ENCODE measurements around the gene TBC1D30. TPM values are rescaled to one million over a fixed set of nuclear protein-coding genes. Genes with fewer than 3 reads are reported as not detected.

Gene TBC1D30
- total RNA-seq, 2 donors from 2014 or later, result 1.7 to 1.9 TPM

GRCh38 chr12:64894827-64895475, 70.5 kb downstream of the TBC1D30 start:
- no peak overlapping the region for H3K4me3 ChIP-seq (ENCODE audit: low read length)
- TF ChIP-seq CTCF (conservative IDR thresholded peaks at IDR 0.05), result no peak

GRCh38 chr12:64895526-64895925, 71.1 kb downstream of the TBC1D30 start:
- WGBS, 2 experiments (ENCODE audit: insufficient coverage in 1 of 2, insufficient read length in 1 of 2), result 93 to 95% methylated on average over 5 of the region's 5 CpGs
- no peak overlapping the region for H3K4me3 ChIP-seq (ENCODE audit: low read length)
- H3K4me3 Mint-ChIP-seq, result no peak overlapping the region
- H3K27ac ChIP-seq (ENCODE audit: low read depth, low read length), result no peak overlapping the region
- no peak for DNase-seq
- no peak overlapping the region for H3K9ac ChIP-seq (ENCODE audit: extremely low read depth, low read length, poor library complexity, severe bottlenecking)
- H3K9me3 ChIP-seq (ENCODE audit: control insufficient read depth, low read length), result no peaks in the 10 kb centered on the region
- no peak overlapping the region for H3K27ac Mint-ChIP-seq
- no peaks in the 10 kb centered on the region for H3K4me1 ChIP-seq (ENCODE audit: control insufficient read depth, insufficient read depth, low read length)
- no peaks in the 10 kb centered on the region for H3K27me3 ChIP-seq (ENCODE audit: control insufficient read depth, insufficient read depth, low read length, poor library complexity, severe bottlenecking)
- H3K36me3 ChIP-seq (ENCODE audit: control insufficient read depth, insufficient read depth, low read length), result no peaks in the 10 kb centered on the region
- H3K36me3 Mint-ChIP-seq (ENCODE audit: low read depth), result no peaks in the 10 kb centered on the region
- no peaks in the 10 kb centered on the region for H3K27me3 Mint-ChIP-seq (ENCODE audit: insufficient read depth)
- peaks cover 4% of the 10 kb centered on the region for H3K4me1 Mint-ChIP-seq
- TF ChIP-seq CTCF (conservative IDR thresholded peaks at IDR 0.05), result no peak
- H3K9me3 Mint-ChIP-seq, result no peaks in the 10 kb centered on the region

More at GRCh38 chr12:64894827-64895475, 70.5 kb downstream of the TBC1D30 start:
- H3K9ac ChIP-seq (ENCODE audit: extremely low read depth, low read length, poor library complexity, severe bottlenecking), result no peak overlapping the region
- Mint-ChIP-seq H3K4me1 (peaks cover 10% of the 10 kb centered on the region), H3K36me3 (ENCODE audit: low read depth) (no peaks in the 10 kb centered on the region), H3K4me3 (no peak overlapping the region), H3K27me3 (ENCODE audit: insufficient read depth) (peaks cover 2% of the 10 kb centered on the region), H3K9me3 (no peaks in the 10 kb centered on the region), H3K27ac (no peak overlapping the region)
- no peaks in the 10 kb centered on the region for H3K9me3 ChIP-seq (ENCODE audit: control insufficient read depth, low read length)
- no peaks in the 10 kb centered on the region for H3K27me3 ChIP-seq (ENCODE audit: control insufficient read depth, insufficient read depth, low read length, poor library complexity, severe bottlenecking)
- H3K27ac ChIP-seq (ENCODE audit: low read depth, low read length), result no peak overlapping the region
- no peaks in the 10 kb centered on the region for H3K4me1 ChIP-seq (ENCODE audit: control insufficient read depth, insufficient read depth, low read length)
- WGBS, 2 experiments (ENCODE audit: insufficient coverage in 1 of 2, insufficient read length in 1 of 2), result 88% methylated on average over 1 of the region's 2 CpGs; no CpG with 5 or more reads in 1 of the 2 experiments
- H3K36me3 ChIP-seq (ENCODE audit: control insufficient read depth, insufficient read depth, low read length), result no peaks in the 10 kb centered on the region
- DNase-seq, result no peak

GRCh38 chr12:64900540-64900939, 76.1 kb downstream of the TBC1D30 start:
- H3K27ac Mint-ChIP-seq, result no peak overlapping the region
- TF ChIP-seq CTCF (conservative IDR thresholded peaks at IDR 0.05), result no peak
- WGBS, 2 experiments (ENCODE audit: insufficient coverage in 1 of 2, insufficient read length in 1 of 2), result 93 to 97% methylated on average over 2 to 4 of the region's 4 CpGs
- no peaks in the 10 kb centered on the region for H3K4me1 ChIP-seq (ENCODE audit: control insufficient read depth, insufficient read depth, low read length)
- H3K4me3 ChIP-seq (ENCODE audit: low read length), result no peak overlapping the region
- H3K36me3 Mint-ChIP-seq (ENCODE audit: low read depth), result no peaks in the 10 kb centered on the region
- H3K36me3 ChIP-seq (ENCODE audit: control insufficient read depth, insufficient read depth, low read length), result no peaks in the 10 kb centered on the region
- H3K4me1 Mint-ChIP-seq, result no peaks in the 10 kb centered on the region
- no peaks in the 10 kb centered on the region for H3K27me3 Mint-ChIP-seq (ENCODE audit: insufficient read depth)
- H3K27ac ChIP-seq (ENCODE audit: low read depth, low read length), result no peak overlapping the region
- no peaks in the 10 kb centered on the region for H3K27me3 ChIP-seq (ENCODE audit: control insufficient read depth, insufficient read depth, low read length, poor library complexity, severe bottlenecking)
- H3K9ac ChIP-seq (ENCODE audit: extremely low read depth, low read length, poor library complexity, severe bottlenecking), result no peak overlapping the region
- no peak for DNase-seq
- no peak overlapping the region for H3K4me3 Mint-ChIP-seq
- H3K9me3 Mint-ChIP-seq, result no peaks in the 10 kb centered on the region
- H3K9me3 ChIP-seq (ENCODE audit: control insufficient read depth, low read length), result no peaks in the 10 kb centered on the region

Measured in endodermal cell (in vitro differentiated cells).